Adrenal gland (tissue), 5 donors: ENCODE results near the gene ABL2.

ENCODE experiments used
- POLR2A ChIP-seq, 2 donors: fragments of 450-650 bp; IDR thresholded peaks; one replicate each; pipeline ENCODE4 v1.6.1; 2017; ENCODE audit warnings: antibody characterized with exemption in 2 of 2, mild to moderate bottlenecking in 2 of 2, moderate library complexity in 1 of 2
- TF ChIP-seq, protein P1 (sequence below), 6 experiments: fragments of 450-650 bp in 4 of 6; fragments of 200-600 bp in 2 of 6; sonication (generic) in 1 of 6; IDR thresholded peaks; 1 replicate in 5 of 6; 2 replicates in 1 of 6; pipeline versions ENCODE4 v1.5.1 to v1.8.0; 2016 to 2021; ENCODE audit warnings: antibody characterized with exemption in 6 of 6, mild to moderate bottlenecking in 2 of 6, moderate library complexity in 1 of 6
- donor health status: DM: no; HTN: no; CAD: no.

- TF ChIP-seq, protein P1, sequence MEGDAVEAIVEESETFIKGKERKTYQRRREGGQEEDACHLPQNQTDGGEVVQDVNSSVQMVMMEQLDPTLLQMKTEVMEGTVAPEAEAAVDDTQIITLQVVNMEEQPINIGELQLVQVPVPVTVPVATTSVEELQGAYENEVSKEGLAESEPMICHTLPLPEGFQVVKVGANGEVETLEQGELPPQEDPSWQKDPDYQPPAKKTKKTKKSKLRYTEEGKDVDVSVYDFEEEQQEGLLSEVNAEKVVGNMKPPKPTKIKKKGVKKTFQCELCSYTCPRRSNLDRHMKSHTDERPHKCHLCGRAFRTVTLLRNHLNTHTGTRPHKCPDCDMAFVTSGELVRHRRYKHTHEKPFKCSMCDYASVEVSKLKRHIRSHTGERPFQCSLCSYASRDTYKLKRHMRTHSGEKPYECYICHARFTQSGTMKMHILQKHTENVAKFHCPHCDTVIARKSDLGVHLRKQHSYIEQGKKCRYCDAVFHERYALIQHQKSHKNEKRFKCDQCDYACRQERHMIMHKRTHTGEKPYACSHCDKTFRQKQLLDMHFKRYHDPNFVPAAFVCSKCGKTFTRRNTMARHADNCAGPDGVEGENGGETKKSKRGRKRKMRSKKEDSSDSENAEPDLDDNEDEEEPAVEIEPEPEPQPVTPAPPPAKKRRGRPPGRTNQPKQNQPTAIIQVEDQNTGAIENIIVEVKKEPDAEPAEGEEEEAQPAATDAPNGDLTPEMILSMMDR (IDR thresholded peaks at IDR 0.05): no peak
- no peak for TF ChIP-seq POLR2A (IDR thresholded peaks at IDR 0.05)
Measured at GRCh38 chr1:179278920-179279319, 49.4 kb upstream of the ABL2 start.
